Measurements from ENCODE around the gene KIF11. TPM values are rescaled to one million over a fixed set of nuclear protein-coding genes. Genes with fewer than 3 reads are reported as not detected.
"Not testable (repeated sequence)": the region's sequence is repeated elsewhere in the genome, so short reads cannot be mapped to it uniquely, and the experiment has no call there.

The KIF11 gene
- total RNA-seq, 1 donor from 2014 or later: 9.4 TPM

DNA sequence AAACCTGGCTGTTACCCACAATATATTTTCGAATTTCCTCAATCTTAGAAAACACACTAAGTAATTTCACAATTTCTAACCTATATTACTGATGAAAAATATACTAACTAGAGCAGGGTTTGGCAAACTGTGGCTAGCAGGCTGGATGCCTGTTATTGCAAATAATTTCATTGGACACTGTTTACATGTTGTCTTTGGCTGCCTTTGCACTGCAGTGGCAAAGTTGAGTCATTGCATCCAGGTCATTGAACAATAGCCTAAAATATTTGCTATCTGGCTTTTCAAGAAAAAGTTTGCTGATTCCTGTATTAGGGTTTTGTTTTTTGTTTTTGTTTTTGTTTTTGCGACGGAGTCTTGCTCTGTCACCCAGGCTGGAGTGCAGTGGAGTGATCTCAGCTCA lies 47.2 kb downstream of the KIF11 start:
- no peaks in the 10 kb centered on the region for H3K9me3 Mint-ChIP-seq (ENCODE audit: unreplicated experiment)
- peaks cover 3% of the 10 kb centered on the region for H3K4me1 Mint-ChIP-seq (ENCODE audit: unreplicated experiment)
- H3K27me3 Mint-ChIP-seq (ENCODE audit: unreplicated experiment): no peaks in the 10 kb centered on the region
- H3K4me3 Mint-ChIP-seq (ENCODE audit: unreplicated experiment): no peak overlapping the region
- TF ChIP-seq, protein P1, sequence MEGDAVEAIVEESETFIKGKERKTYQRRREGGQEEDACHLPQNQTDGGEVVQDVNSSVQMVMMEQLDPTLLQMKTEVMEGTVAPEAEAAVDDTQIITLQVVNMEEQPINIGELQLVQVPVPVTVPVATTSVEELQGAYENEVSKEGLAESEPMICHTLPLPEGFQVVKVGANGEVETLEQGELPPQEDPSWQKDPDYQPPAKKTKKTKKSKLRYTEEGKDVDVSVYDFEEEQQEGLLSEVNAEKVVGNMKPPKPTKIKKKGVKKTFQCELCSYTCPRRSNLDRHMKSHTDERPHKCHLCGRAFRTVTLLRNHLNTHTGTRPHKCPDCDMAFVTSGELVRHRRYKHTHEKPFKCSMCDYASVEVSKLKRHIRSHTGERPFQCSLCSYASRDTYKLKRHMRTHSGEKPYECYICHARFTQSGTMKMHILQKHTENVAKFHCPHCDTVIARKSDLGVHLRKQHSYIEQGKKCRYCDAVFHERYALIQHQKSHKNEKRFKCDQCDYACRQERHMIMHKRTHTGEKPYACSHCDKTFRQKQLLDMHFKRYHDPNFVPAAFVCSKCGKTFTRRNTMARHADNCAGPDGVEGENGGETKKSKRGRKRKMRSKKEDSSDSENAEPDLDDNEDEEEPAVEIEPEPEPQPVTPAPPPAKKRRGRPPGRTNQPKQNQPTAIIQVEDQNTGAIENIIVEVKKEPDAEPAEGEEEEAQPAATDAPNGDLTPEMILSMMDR (IDR thresholded peaks at IDR 0.05; ENCODE audit: unreplicated experiment): no peak
- DNase-seq (ENCODE audit: low spot score): no peak
- no peaks in the 10 kb centered on the region for H3K36me3 Mint-ChIP-seq (ENCODE audit: low read depth, unreplicated experiment)
- H3K27ac Mint-ChIP-seq (ENCODE audit: unreplicated experiment): no peak overlapping the region

DNA sequence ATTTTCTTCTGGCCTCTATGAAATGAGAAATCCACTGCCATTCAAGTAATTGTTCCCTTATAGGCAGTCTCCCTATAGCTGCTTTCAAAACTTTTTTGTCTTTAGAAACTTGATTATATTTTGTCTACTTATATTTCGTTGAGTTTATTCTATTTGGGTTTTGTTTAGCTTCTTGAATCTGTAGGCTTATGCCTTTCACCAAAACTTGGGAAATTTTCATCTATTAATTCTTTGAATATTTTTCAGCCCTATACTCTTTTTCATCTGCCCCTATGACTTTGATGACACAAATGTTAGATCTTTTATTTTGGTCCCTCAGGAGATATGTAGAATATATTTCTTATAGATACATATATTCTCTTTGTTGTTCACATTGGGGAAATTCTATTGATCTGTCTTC lies 48.6 kb downstream of the KIF11 start:
- H3K27ac Mint-ChIP-seq (ENCODE audit: unreplicated experiment): no peak overlapping the region
- H3K4me3 Mint-ChIP-seq (ENCODE audit: unreplicated experiment): no peak overlapping the region
- H3K9me3 Mint-ChIP-seq (ENCODE audit: unreplicated experiment): no peaks in the 10 kb centered on the region
- H3K27me3 Mint-ChIP-seq (ENCODE audit: unreplicated experiment): no peaks in the 10 kb centered on the region
- TF ChIP-seq, protein P1 (IDR thresholded peaks at IDR 0.05; ENCODE audit: unreplicated experiment): no peak
- H3K36me3 Mint-ChIP-seq (ENCODE audit: low read depth, unreplicated experiment): no peaks in the 10 kb centered on the region
- DNase-seq (ENCODE audit: low spot score): no peak
- peaks cover 3% of the 10 kb centered on the region for H3K4me1 Mint-ChIP-seq (ENCODE audit: unreplicated experiment)

- no peaks in the 10 kb centered on the region for H3K9me3 Mint-ChIP-seq (ENCODE audit: unreplicated experiment)
- no peaks in the 10 kb centered on the region for H3K36me3 Mint-ChIP-seq (ENCODE audit: low read depth, unreplicated experiment)
- TF ChIP-seq, protein P1 (IDR thresholded peaks at IDR 0.05; ENCODE audit: unreplicated experiment): no peak
- H3K27ac Mint-ChIP-seq (ENCODE audit: unreplicated experiment): no peak overlapping the region
- H3K4me1 Mint-ChIP-seq (ENCODE audit: unreplicated experiment): peaks cover 3% of the 10 kb centered on the region
- no peak for DNase-seq (ENCODE audit: low spot score)
- H3K27me3 Mint-ChIP-seq (ENCODE audit: unreplicated experiment): no peaks in the 10 kb centered on the region
- H3K4me3 Mint-ChIP-seq (ENCODE audit: unreplicated experiment): no peak overlapping the region
Measured at GRCh38 chr10:92644921-92645320, 52.0 kb downstream of the KIF11 start.

DNA sequence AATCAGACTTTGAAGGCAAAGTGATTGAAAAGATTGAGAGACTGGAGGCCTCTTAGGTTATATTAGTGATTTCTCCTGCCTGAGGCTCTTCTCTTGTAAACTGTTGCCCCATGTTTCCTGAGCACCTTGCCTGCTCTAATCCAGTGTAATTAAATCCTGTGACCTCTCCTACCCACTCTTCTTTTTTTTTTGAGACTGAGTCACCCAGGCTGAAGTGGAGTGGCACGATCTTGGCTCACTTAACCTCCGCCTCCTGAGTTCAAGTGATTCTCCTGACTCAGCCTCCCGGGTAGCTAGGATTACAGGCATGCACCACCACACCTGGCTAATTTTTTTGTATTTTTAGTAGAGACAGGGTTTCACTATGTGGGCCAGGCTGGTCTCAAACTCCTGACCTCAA lies 57.9 kb downstream of the KIF11 start:
- H3K27ac Mint-ChIP-seq (ENCODE audit: unreplicated experiment); H3K9me3 Mint-ChIP-seq (ENCODE audit: unreplicated experiment); DNase-seq (ENCODE audit: low spot score); H3K36me3 Mint-ChIP-seq (ENCODE audit: low read depth, unreplicated experiment); H3K4me1 Mint-ChIP-seq (ENCODE audit: unreplicated experiment); H3K27me3 Mint-ChIP-seq (ENCODE audit: unreplicated experiment): not testable (repeated sequence)
- H3K4me3 Mint-ChIP-seq (ENCODE audit: unreplicated experiment): peak overlapping the region; percentile 11

DNA sequence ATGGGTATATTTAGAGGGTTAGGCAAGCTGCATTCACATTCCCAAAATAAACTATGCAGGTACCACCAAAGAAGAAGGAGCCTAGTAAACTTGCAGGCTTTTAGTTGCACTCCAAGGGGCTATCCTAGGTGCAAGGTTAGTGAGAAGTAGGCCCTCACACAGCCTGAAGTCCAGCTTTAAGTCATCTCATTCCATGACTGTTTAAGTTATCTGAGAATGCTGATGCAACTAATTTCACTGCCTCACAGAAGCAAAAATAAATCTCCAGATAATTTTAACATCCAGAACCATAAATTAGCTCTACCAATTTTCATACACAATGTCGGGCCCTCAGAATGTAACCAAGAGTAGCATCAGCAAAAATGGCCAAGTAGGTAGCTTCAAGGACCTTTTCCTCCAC lies 62.5 kb downstream of the KIF11 start:
- H3K9me3 Mint-ChIP-seq (ENCODE audit: unreplicated experiment): no peaks in the 10 kb centered on the region
- peaks cover 2% of the 10 kb centered on the region for H3K27me3 Mint-ChIP-seq (ENCODE audit: unreplicated experiment)
- no peak overlapping the region for H3K4me3 Mint-ChIP-seq (ENCODE audit: unreplicated experiment)
- no peaks in the 10 kb centered on the region for H3K4me1 Mint-ChIP-seq (ENCODE audit: unreplicated experiment)
- no peak for DNase-seq (ENCODE audit: low spot score)
- peaks cover 3% of the 10 kb centered on the region for H3K36me3 Mint-ChIP-seq (ENCODE audit: low read depth, unreplicated experiment)
- TF ChIP-seq, protein P1 (IDR thresholded peaks at IDR 0.05; ENCODE audit: unreplicated experiment): no peak
- no peak overlapping the region for H3K27ac Mint-ChIP-seq (ENCODE audit: unreplicated experiment)
